Mesendoderm (in vitro differentiated cells): ENCODE results near the gene MBNL2.

Experiments
- DNase-seq: peaks from one replicate; pipeline ENCODE4 v3.0.0; 2013
- H2AK5ac ChIP-seq: 2 replicates; pipeline ENCODE4 v1.6.1; 2013; ENCODE audit warnings: low read length, inconsistent platforms
- H2BK120ac ChIP-seq: 2 replicates; pipeline ENCODE4 v1.6.1; 2013; ENCODE audit warnings: low read depth, mild to moderate bottlenecking, low read length, moderate library complexity, mixed read lengths
- H2BK15ac ChIP-seq: replicated peaks from 2 replicates; pipeline ENCODE4 v1.6.1; 2013; ENCODE audit warnings: low read depth, mild to moderate bottlenecking, moderate library complexity
- H2BK5ac ChIP-seq: 2 replicates; pipeline ENCODE4 v1.6.1; 2013; ENCODE audit warnings: low read length, inconsistent platforms
- H3K18ac ChIP-seq: 2 replicates; pipeline ENCODE4 v1.6.1; 2013; ENCODE audit warnings: mild to moderate bottlenecking, low read length, mixed read lengths
- H3K23ac ChIP-seq: one replicate; pipeline ENCODE4 v1.6.1; 2013; ENCODE audit warnings: low read length
- H3K27ac ChIP-seq: 2 replicates; pipeline ENCODE4 v1.5.1; 2013; ENCODE audit warnings: low read depth, mild to moderate bottlenecking, inconsistent platforms, low read length, moderate library complexity
- H3K27me3 ChIP-seq: 2 replicates; pipeline ENCODE4 v1.6.1; 2013; ENCODE audit warnings: low read length, control low read depth, mild to moderate bottlenecking, inconsistent platforms; ENCODE audit not compliant: insufficient read depth, poor library complexity
- H3K36me3 ChIP-seq: 2 replicates; pipeline ENCODE4 v1.6.1; 2013; ENCODE audit warnings: low read length, inconsistent platforms; ENCODE audit not compliant: control insufficient read depth, insufficient read depth
- H3K4ac ChIP-seq: one replicate; pipeline ENCODE4 v1.6.1; 2013; ENCODE audit warnings: low read depth, mild to moderate bottlenecking, low read length, moderate library complexity
- H3K4me1 ChIP-seq: 2 replicates; pipeline ENCODE4 v1.6.1; 2013; ENCODE audit warnings: low read depth, low read length, inconsistent platforms; ENCODE audit not compliant: control insufficient read depth
- H3K4me2 ChIP-seq: 2 replicates; pipeline ENCODE4 v1.6.1; 2013; ENCODE audit warnings: low read length
- H3K4me3 ChIP-seq: 2 replicates; pipeline ENCODE4 v1.5.1; 2013; ENCODE audit warnings: mild to moderate bottlenecking, low read length
- H3K56ac ChIP-seq: one replicate; pipeline ENCODE4 v1.6.1; 2013; ENCODE audit warnings: low read length
- H3K79me1 ChIP-seq: 2 replicates; pipeline ENCODE4 v1.6.1; 2013; ENCODE audit warnings: low read length, inconsistent platforms
- H3K79me2 ChIP-seq: 2 replicates; pipeline ENCODE4 v1.6.1; 2013; ENCODE audit warnings: mild to moderate bottlenecking, low read length; ENCODE audit not compliant: control insufficient read depth, insufficient read depth
- H3K9ac ChIP-seq: 2 replicates; pipeline ENCODE4 v1.6.1; 2013; ENCODE audit warnings: low read length, inconsistent platforms
- H4K5ac ChIP-seq: one replicate; pipeline ENCODE4 v1.6.1; 2013; ENCODE audit warnings: low read length
- H4K8ac ChIP-seq: one replicate; pipeline ENCODE4 v1.6.1; 2013; ENCODE audit warnings: low read depth, mild to moderate bottlenecking, control low read depth, low read length, moderate library complexity
- WGBS: extraction: QIAGEN DNeasy Blood & Tissue Kit; methylation state at CpG from one replicate; pipeline ENCODE4 v1.1.7; 2013; ENCODE audit warnings: low lambda C conversion rate, missing lambda C conversion rate; ENCODE audit not compliant: insufficient coverage; ENCODE audit errors: extremely low coverage; 5-methylcytosine and 5-hydroxymethylcytosine counted together

The MBNL2 gene

GRCh38 chr13:97235549-97236231 is 13.6 kb downstream of the MBNL2 start:
- Histone ChIP-seq H3K56ac (no peak overlapping the region), H3K4me1 (no peaks in the 10 kb centered on the region), H3K36me3 (no peaks in the 10 kb centered on the region), H2BK5ac (no peak overlapping the region), H4K8ac (no peak overlapping the region), H4K5ac (no peak overlapping the region), H3K27ac (no peak overlapping the region), H3K79me1 (no peaks in the 10 kb centered on the region), H3K4me2 (no peak overlapping the region), H3K4ac (no peak overlapping the region), H3K27me3 (peaks cover 9% of the 10 kb centered on the region), H2AK5ac (no peak overlapping the region), H2BK120ac (no peak overlapping the region), H3K23ac (no peak overlapping the region), H3K18ac (no peak overlapping the region), H3K4me3 (no peak overlapping the region), H2BK15ac (no peak overlapping the region), H3K79me2 (no peaks in the 10 kb centered on the region), H3K9ac (no peak overlapping the region)
- no peak for DNase-seq
- no CpG with 5 or more reads among the region's 18 CpGs for WGBS

DNA sequence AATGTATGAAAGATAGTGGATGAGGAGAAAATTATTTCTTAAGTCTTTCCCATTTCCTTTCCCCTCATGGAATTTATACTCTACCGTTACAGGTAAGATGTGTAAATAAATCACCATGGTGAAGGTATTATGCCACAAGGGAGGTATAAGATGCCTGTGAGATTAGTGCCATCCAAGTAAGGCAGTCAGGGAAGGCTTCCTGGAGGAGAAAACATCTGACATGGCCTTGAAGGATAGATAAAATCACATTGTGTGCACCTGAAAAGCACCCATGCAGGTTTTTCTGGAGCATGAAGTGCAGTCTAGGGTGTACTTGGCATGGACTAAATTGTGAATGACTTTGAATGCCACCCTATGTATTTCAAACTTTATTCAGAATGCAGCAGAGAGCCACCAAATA is 15.3 kb downstream of the MBNL2 start:
- Histone ChIP-seq H3K27ac (no peak overlapping the region), H4K5ac (no peak overlapping the region), H2BK5ac (no peak overlapping the region), H3K4ac (no peak overlapping the region), H3K4me2 (no peak overlapping the region), H3K79me2 (no peaks in the 10 kb centered on the region), H2BK15ac (no peak overlapping the region), H3K79me1 (no peaks in the 10 kb centered on the region), H3K9ac (no peak overlapping the region), H2AK5ac (no peak overlapping the region), H3K4me1 (no peaks in the 10 kb centered on the region), H3K4me3 (no peak overlapping the region), H3K36me3 (no peaks in the 10 kb centered on the region), H3K18ac (no peak overlapping the region), H4K8ac (no peak overlapping the region), H2BK120ac (no peak overlapping the region), H3K27me3 (no peaks in the 10 kb centered on the region), H3K23ac (no peak overlapping the region), H3K56ac (no peak overlapping the region)
- no CpG with 5 or more reads among the region's 1 CpG for WGBS
- no peak for DNase-seq

- no peak overlapping the region for H3K4me2 ChIP-seq
- H2BK15ac ChIP-seq = no peak overlapping the region
- no peak overlapping the region for H2BK120ac ChIP-seq
- no peak overlapping the region for H3K9ac ChIP-seq
- H3K4me3 ChIP-seq = no peak overlapping the region
- no peaks in the 10 kb centered on the region for H3K36me3 ChIP-seq
- WGBS = no CpG with 5 or more reads among the region's 5 CpGs
- H3K4ac ChIP-seq = no peak overlapping the region
- no peaks in the 10 kb centered on the region for H3K27me3 ChIP-seq
- H3K23ac ChIP-seq = no peak overlapping the region
- no peaks in the 10 kb centered on the region for H3K79me1 ChIP-seq
- H4K8ac ChIP-seq = no peak overlapping the region
- H3K79me2 ChIP-seq = no peaks in the 10 kb centered on the region
- DNase-seq = no peak
- H3K18ac ChIP-seq = no peak overlapping the region
- no peaks in the 10 kb centered on the region for H3K4me1 ChIP-seq
- no peak overlapping the region for H2AK5ac ChIP-seq
- H4K5ac ChIP-seq = no peak overlapping the region
- H3K56ac ChIP-seq = no peak overlapping the region
- no peak overlapping the region for H2BK5ac ChIP-seq
- H3K27ac ChIP-seq = no peak overlapping the region
Measured at GRCh38 chr13:97238432-97238831, 16.3 kb downstream of the MBNL2 start.

GRCh38 chr13:97238883-97239282 is 16.8 kb downstream of the MBNL2 start:
- H3K4me1 ChIP-seq = no peaks in the 10 kb centered on the region
- H3K18ac ChIP-seq = no peak overlapping the region
- H2AK5ac ChIP-seq = no peak overlapping the region
- no peaks in the 10 kb centered on the region for H3K27me3 ChIP-seq
- H3K79me2 ChIP-seq = no peaks in the 10 kb centered on the region
- H4K5ac ChIP-seq = no peak overlapping the region
- no CpG with 5 or more reads among the region's 4 CpGs for WGBS
- H3K4me2 ChIP-seq = no peak overlapping the region
- H4K8ac ChIP-seq = no peak overlapping the region
- no peak overlapping the region for H3K4me3 ChIP-seq
- H3K9ac ChIP-seq = no peak overlapping the region
- no peak overlapping the region for H2BK120ac ChIP-seq
- H3K56ac ChIP-seq = no peak overlapping the region
- no peak overlapping the region for H2BK5ac ChIP-seq
- H3K4ac ChIP-seq = no peak overlapping the region
- H3K23ac ChIP-seq = no peak overlapping the region
- no peak overlapping the region for H3K27ac ChIP-seq
- no peaks in the 10 kb centered on the region for H3K36me3 ChIP-seq
- no peak for DNase-seq
- no peaks in the 10 kb centered on the region for H3K79me1 ChIP-seq
- H2BK15ac ChIP-seq = no peak overlapping the region

DNA sequence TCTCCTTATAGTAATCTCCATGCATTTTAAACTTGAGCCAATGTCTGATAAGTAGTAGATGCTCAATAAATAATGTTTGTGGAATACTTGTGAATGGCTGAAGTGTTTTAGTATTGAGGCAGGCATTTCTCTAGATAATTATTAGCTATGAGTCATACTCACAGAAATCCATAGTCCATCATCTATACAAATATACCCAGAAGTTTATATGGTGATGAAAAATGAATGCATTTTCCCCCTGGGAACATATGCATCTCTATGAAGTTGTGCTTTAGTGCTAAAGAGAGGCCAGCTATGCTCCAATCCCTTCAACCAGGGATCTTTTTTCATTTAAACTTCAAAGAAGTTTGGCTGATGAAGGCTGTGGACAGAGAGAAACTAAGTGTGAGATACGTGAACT is 17.2 kb downstream of the MBNL2 start:
- DNase-seq = no peak
- H3K18ac ChIP-seq = no peak overlapping the region
- H3K4ac ChIP-seq = no peak overlapping the region
- no peak overlapping the region for H4K5ac ChIP-seq
- H3K23ac ChIP-seq = no peak overlapping the region
- H3K79me1 ChIP-seq = no peaks in the 10 kb centered on the region
- H2BK5ac ChIP-seq = no peak overlapping the region
- no peak overlapping the region for H2BK120ac ChIP-seq
- H3K27me3 ChIP-seq = no peaks in the 10 kb centered on the region
- H4K8ac ChIP-seq = no peak overlapping the region
- H3K56ac ChIP-seq = no peak overlapping the region
- H3K79me2 ChIP-seq = no peaks in the 10 kb centered on the region
- H3K4me2 ChIP-seq = no peak overlapping the region
- no peak overlapping the region for H3K4me3 ChIP-seq
- no CpG with 5 or more reads among the region's 1 CpG for WGBS
- H3K9ac ChIP-seq = no peak overlapping the region
- H3K27ac ChIP-seq = no peak overlapping the region
- no peaks in the 10 kb centered on the region for H3K36me3 ChIP-seq
- no peak overlapping the region for H2BK15ac ChIP-seq
- H2AK5ac ChIP-seq = no peak overlapping the region
- no peaks in the 10 kb centered on the region for H3K4me1 ChIP-seq
